WTC11 (cell line): ENCODE data around the gene SENP8. TPM values are rescaled to one million over a fixed set of nuclear protein-coding genes. Genes with fewer than 3 reads are reported as not detected.
A peak's percentile ranks its signal among the peaks of the same experiment; 100 is the strongest.

Source experiments
- ATAC-seq: fragments of 200-7000 bp; cut with Tn5 transposase; 2 replicates; pipeline ENCODE4 v1.10.0; 2021; ENCODE audit warnings: mild to moderate bottlenecking, moderate library complexity
- CTCF ChIA-PET: fragments of 300-600 bp; sonication (Branson Sonifier 250); formaldehyde crosslinking; loops from one replicate; lab custom pipeline; 2021; ENCODE audit warnings: antibody characterized with exemption; lab: Charles Lee
- POLR2A ChIA-PET: fragments of 350-600 bp; sonication (Branson Sonifier 250); formaldehyde crosslinking; loops from one replicate; lab custom pipeline; 2021; ENCODE audit warnings: antibody characterized with exemption; lab: Charles Lee
- DNase-seq: peaks from one replicate; pipeline ENCODE4 v3.0.0; 2021; ENCODE audit warnings: low spot score
- H3K27ac Mint-ChIP-seq: 2 replicates; pipeline ENCODE4 v1.8.0; 2021; ENCODE audit warnings: mixed read lengths
- H3K27me3 Mint-ChIP-seq: 2 replicates; pipeline ENCODE4 v1.8.0; 2021; ENCODE audit warnings: low read depth, mild to moderate bottlenecking, moderate library complexity, mixed read lengths
- H3K36me3 Mint-ChIP-seq: 2 replicates; pipeline ENCODE4 v1.8.0; 2021; ENCODE audit warnings: mixed read lengths
- H3K4me1 Mint-ChIP-seq: 2 replicates; pipeline ENCODE4 v1.8.0; 2022; ENCODE audit warnings: mixed read lengths
- H3K4me3 Mint-ChIP-seq: 2 replicates; pipeline ENCODE4 v1.8.0; 2021; ENCODE audit warnings: mild to moderate bottlenecking, moderate library complexity, mixed read lengths
- H3K9me3 Mint-ChIP-seq: 2 replicates; pipeline ENCODE4 v1.8.0; 2021; ENCODE audit warnings: mixed read lengths
- ATF2 ChIP-seq: sonication (generic); formaldehyde crosslinking; IDR thresholded peaks from 2 replicates; pipeline ENCODE4 v1.8.1; 2022; ENCODE audit warnings: low read depth, missing genetic modification reagents, borderline replicate concordance
- E2F1 ChIP-seq: sonication (generic); formaldehyde crosslinking; IDR thresholded peaks from 2 replicates; pipeline ENCODE4 v1.8.0; 2022; ENCODE audit warnings: mild to moderate bottlenecking, missing genetic modification reagents
- ESRRA ChIP-seq: sonication (generic); formaldehyde crosslinking; IDR thresholded peaks from 2 replicates; pipeline ENCODE4 v1.8.1; 2022; ENCODE audit warnings: mild to moderate bottlenecking, missing genetic modification reagents, borderline replicate concordance
- GTF2I ChIP-seq: fragments of 250-450 bp; sonication (Bioruptor Pico); conservative IDR thresholded peaks from 2 replicates; pipeline ENCODE4 v1.4.0; 2021; ENCODE audit warnings: mild to moderate bottlenecking
- HMGA2 ChIP-seq: fragments of 250-450 bp; sonication (Bioruptor Pico); IDR thresholded peaks from 2 replicates; pipeline ENCODE4 v1.4.0; 2021; ENCODE audit warnings: mild to moderate bottlenecking, moderate library complexity
- JUN ChIP-seq: sonication (generic); formaldehyde crosslinking; IDR thresholded peaks from 2 replicates; pipeline ENCODE4 v1.8.0; 2023; ENCODE audit warnings: mild to moderate bottlenecking, missing genetic modification reagents
- MAX ChIP-seq: sonication (generic); formaldehyde crosslinking; IDR thresholded peaks from 2 replicates; pipeline ENCODE4 v1.8.0; 2022; ENCODE audit warnings: mild to moderate bottlenecking, missing genetic modification reagents
- NFATC4 ChIP-seq: fragments of 250-450 bp; sonication (Bioruptor Pico); IDR thresholded peaks from 2 replicates; pipeline ENCODE4 v1.9.0; 2021; ENCODE audit warnings: mild to moderate bottlenecking
- NR3C1 ChIP-seq: sonication (generic); formaldehyde crosslinking; conservative IDR thresholded peaks from 2 replicates; pipeline ENCODE4 v1.8.1; 2023; ENCODE audit warnings: low read depth, mild to moderate bottlenecking, missing genetic modification reagents
- PRRX2 ChIP-seq: fragments of 250-450 bp; sonication (Bioruptor Pico); IDR thresholded peaks from 2 replicates; pipeline ENCODE4 v1.8.0; 2021; ENCODE audit warnings: mild to moderate bottlenecking
- ZNF263 ChIP-seq: sonication (generic); formaldehyde crosslinking; IDR thresholded peaks from 2 replicates; pipeline ENCODE4 v1.8.1; 2022; ENCODE audit warnings: low read depth, mild to moderate bottlenecking, moderate library complexity, missing genetic modification reagents
- ZNF281 ChIP-seq: sonication (generic); formaldehyde crosslinking; IDR thresholded peaks from 2 replicates; pipeline ENCODE4 v1.8.0; 2023; ENCODE audit warnings: mild to moderate bottlenecking, missing genetic modification reagents
- ZNF317 ChIP-seq: sonication (generic); formaldehyde crosslinking; IDR thresholded peaks from 2 replicates; pipeline ENCODE4 v1.8.1; 2023; ENCODE audit warnings: low read depth, mild to moderate bottlenecking, moderate library complexity, missing genetic modification reagents, borderline replicate concordance
- ZNF532 ChIP-seq: fragments of 250-450 bp; sonication (Bioruptor Pico); IDR thresholded peaks from 2 replicates; pipeline ENCODE4 v1.9.0; 2021; ENCODE audit warnings: mild to moderate bottlenecking, borderline replicate concordance
- total RNA-seq: library from RNA; stranded (reverse); gene quantifications from 3 replicates; pipeline ENCODE4 v1.2.3, GENCODE V29; 2021
- TF ChIP-seq, protein P1 (sequence below): sonication (generic); formaldehyde crosslinking; IDR thresholded peaks from 2 replicates; pipeline ENCODE4 v1.8.1; 2022; ENCODE audit warnings: mild to moderate bottlenecking, missing genetic modification reagents, moderate library complexity, borderline replicate concordance
- TF ChIP-seq, protein P2 (sequence below): sonication (generic); formaldehyde crosslinking; IDR thresholded peaks from 2 replicates; pipeline ENCODE4 v1.8.0; 2022; ENCODE audit warnings: mild to moderate bottlenecking, missing genetic modification reagents
- TF ChIP-seq, protein P3 (sequence below): sonication (generic); formaldehyde crosslinking; IDR thresholded peaks from 2 replicates; pipeline ENCODE4 v1.8.1; 2023; ENCODE audit warnings: mild to moderate bottlenecking, missing genetic modification reagents
- TF ChIP-seq, protein P4 (sequence below): sonication (generic); formaldehyde crosslinking; IDR thresholded peaks from 2 replicates; pipeline ENCODE4 v1.8.0; 2022; ENCODE audit warnings: mild to moderate bottlenecking, missing genetic modification reagents

Gene SENP8
- total RNA-seq, 1 experiment from 2014 or later: 6.3 TPM

DNA sequence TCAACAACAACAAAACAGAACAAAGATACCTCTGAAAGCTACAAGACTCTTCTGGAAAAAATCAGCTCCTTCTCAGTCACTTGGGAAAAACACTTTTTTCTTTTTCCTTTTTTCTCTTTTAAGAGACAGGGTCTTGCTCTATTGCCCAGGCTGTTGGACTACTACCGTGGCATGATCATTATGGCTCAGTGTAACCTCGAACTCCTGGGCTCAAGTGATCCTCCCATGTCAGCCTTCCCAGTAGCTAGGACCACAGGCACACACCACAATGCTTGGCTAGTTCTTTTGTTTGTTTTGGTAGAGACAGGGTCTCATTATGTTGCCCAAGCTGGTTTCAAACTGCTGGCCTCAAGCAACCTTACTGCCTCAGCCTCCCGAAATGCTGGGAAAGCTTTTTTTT is 13.1 kb upstream of the SENP8 start (continued):
- TF ChIP-seq, protein P1, sequence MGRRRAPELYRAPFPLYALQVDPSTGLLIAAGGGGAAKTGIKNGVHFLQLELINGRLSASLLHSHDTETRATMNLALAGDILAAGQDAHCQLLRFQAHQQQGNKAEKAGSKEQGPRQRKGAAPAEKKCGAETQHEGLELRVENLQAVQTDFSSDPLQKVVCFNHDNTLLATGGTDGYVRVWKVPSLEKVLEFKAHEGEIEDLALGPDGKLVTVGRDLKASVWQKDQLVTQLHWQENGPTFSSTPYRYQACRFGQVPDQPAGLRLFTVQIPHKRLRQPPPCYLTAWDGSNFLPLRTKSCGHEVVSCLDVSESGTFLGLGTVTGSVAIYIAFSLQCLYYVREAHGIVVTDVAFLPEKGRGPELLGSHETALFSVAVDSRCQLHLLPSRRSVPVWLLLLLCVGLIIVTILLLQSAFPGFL: no peak
- TF ChIP-seq, protein P2, sequence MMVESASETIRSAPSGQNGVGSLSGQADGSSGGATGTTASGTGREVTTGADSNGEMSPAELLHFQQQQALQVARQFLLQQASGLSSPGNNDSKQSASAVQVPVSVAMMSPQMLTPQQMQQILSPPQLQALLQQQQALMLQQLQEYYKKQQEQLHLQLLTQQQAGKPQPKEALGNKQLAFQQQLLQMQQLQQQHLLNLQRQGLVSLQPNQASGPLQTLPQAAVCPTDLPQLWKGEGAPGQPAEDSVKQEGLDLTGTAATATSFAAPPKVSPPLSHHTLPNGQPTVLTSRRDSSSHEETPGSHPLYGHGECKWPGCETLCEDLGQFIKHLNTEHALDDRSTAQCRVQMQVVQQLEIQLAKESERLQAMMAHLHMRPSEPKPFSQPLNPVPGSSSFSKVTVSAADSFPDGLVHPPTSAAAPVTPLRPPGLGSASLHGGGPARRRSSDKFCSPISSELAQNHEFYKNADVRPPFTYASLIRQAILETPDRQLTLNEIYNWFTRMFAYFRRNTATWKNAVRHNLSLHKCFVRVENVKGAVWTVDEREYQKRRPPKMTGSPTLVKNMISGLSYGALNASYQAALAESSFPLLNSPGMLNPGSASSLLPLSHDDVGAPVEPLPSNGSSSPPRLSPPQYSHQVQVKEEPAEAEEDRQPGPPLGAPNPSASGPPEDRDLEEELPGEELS (CRISPR knock-in tag): no peak
- TF ChIP-seq HMGA2 (no peak), ZNF317 (CRISPR knock-in tag) (no peak), E2F1 (CRISPR knock-in tag) (no peak)
- TF ChIP-seq, protein P3, sequence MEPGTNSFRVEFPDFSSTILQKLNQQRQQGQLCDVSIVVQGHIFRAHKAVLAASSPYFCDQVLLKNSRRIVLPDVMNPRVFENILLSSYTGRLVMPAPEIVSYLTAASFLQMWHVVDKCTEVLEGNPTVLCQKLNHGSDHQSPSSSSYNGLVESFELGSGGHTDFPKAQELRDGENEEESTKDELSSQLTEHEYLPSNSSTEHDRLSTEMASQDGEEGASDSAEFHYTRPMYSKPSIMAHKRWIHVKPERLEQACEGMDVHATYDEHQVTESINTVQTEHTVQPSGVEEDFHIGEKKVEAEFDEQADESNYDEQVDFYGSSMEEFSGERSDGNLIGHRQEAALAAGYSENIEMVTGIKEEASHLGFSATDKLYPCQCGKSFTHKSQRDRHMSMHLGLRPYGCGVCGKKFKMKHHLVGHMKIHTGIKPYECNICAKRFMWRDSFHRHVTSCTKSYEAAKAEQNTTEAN (CRISPR knock-in tag): no peak

GRCh38 chr15:72106068-72106467 is 12.1 kb upstream of the SENP8 start:
- ChIA-PET POLR2A (no interaction called here), CTCF (no interaction called here)
- no peaks in the 10 kb centered on the region for H3K4me1 Mint-ChIP-seq
- H3K36me3 Mint-ChIP-seq: no peaks in the 10 kb centered on the region
- no peaks in the 10 kb centered on the region for H3K27me3 Mint-ChIP-seq
- DNase-seq (no peak), ATAC-seq (no peak)
- no peak overlapping the region for H3K27ac Mint-ChIP-seq
- no peak overlapping the region for H3K4me3 Mint-ChIP-seq
- no peak for TF ChIP-seq NFATC4 (CRISPR knock-in tag)
- no peak for TF ChIP-seq ESRRA (CRISPR knock-in tag)
- TF ChIP-seq GTF2I (CRISPR knock-in tag): 0 out of 2 replicates have a peak, but pooled peaks have one; percentile 20
- no peak for TF ChIP-seq ZNF263 (CRISPR knock-in tag)
- H3K9me3 Mint-ChIP-seq: no peaks in the 10 kb centered on the region

DNA sequence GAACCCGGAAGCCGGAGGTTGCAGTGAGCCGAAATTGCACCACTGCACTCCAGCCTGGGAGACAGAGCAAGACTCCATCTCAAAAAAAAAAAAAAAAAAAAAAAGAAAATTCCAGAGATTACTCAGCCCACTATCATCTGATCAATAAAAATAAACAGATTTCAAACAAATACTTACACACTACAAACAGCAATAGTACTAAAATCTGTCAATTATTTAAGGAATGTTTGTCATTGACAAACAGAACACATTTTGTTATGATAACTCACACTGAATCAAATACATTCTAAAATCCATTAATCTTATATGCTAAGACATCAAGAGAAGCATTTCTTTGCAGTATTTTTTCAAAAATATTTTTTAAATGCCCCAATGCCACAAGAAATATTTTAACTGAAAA is 7.8 kb upstream of the SENP8 start:
- CTCF ChIA-PET: interaction anchor here (0.7 to 1.2 kb wide), 2 partner anchors 8 to 45 kb away, joined by 3 to 4 read pairs; partner anchors contain the start of gene SENP8
- H3K27ac Mint-ChIP-seq: no peak overlapping the region

More for the DNA sequence above, 7.8 kb upstream of the SENP8 start:
- H3K4me1 Mint-ChIP-seq: no peaks in the 10 kb centered on the region; the same call in 1 of the 2 replicates
- no peak for TF ChIP-seq ATF2 (CRISPR knock-in tag)
- TF ChIP-seq MAX (CRISPR knock-in tag): no peak
- TF ChIP-seq JUN (CRISPR knock-in tag): no peak
- TF ChIP-seq NR3C1: no peak
- no peak for TF ChIP-seq PRRX2 (CRISPR knock-in tag)
- no peak for TF ChIP-seq ZNF532
- no peak for TF ChIP-seq ZNF281 (CRISPR knock-in tag)
- TF ChIP-seq, protein P4, sequence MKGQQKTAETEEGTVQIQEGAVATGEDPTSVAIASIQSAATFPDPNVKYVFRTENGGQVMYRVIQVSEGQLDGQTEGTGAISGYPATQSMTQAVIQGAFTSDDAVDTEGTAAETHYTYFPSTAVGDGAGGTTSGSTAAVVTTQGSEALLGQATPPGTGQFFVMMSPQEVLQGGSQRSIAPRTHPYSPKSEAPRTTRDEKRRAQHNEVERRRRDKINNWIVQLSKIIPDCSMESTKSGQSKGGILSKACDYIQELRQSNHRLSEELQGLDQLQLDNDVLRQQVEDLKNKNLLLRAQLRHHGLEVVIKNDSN (CRISPR knock-in tag): no peak
- no peaks in the 10 kb centered on the region for H3K36me3 Mint-ChIP-seq
- no peak for ATAC-seq
- POLR2A ChIA-PET: no interaction called here
- DNase-seq: no peak
- no peaks in the 10 kb centered on the region for H3K27me3 Mint-ChIP-seq
- H3K4me3 Mint-ChIP-seq: no peak overlapping the region
- H3K9me3 Mint-ChIP-seq: no peaks in the 10 kb centered on the region
